Activated CD4-positive, CD25-positive, alpha-beta regulatory T cell treated with anti-CD3 and anti-CD28 coated beads, Interleukin-2, amount 50 U/mL, for 24 hours (primary cell): ENCODE measurements around the gene SCFD1.
"Not testable (repeated sequence)": the region's sequence is repeated elsewhere in the genome, so short reads cannot be mapped to it uniquely, and the experiment has no call there.

Source experiments
- ATAC-seq, 2 donors: fragments of 150-1000 bp; cut with Tn5 transposase; one replicate each; pipeline ENCODE4 v1.10.0; 2021; ENCODE audit warnings: mild to moderate bottlenecking in 1 of 2, moderate library complexity in 1 of 2

Gene SCFD1

DNA sequence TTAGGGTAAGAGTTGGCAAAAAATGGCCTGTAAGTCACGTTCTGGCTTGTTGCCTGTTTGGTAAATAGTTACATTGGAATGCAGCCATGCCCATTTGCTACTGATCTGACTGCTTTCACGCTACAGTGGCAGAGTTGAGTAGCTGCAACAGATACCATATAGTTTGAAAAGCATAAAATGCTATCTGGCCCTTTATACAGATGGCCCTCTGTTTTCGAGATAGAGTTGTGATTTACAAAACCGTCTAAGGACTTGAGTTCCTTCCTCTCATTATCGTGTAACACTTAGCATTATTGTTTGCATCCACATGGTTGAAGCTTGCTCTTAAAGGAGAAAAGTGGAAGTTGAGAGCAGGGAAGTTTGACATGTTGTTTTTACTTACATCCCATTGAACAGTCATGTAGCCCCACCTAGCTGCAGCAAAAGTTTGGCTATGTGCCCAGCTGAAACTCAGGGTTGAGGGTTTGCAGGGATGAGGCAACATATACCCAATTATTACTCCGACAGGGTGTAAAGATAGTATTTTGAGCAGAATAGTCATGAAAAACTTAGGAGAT is 11.3 kb upstream of the SCFD1 start:
- no peak for ATAC-seq

DNA sequence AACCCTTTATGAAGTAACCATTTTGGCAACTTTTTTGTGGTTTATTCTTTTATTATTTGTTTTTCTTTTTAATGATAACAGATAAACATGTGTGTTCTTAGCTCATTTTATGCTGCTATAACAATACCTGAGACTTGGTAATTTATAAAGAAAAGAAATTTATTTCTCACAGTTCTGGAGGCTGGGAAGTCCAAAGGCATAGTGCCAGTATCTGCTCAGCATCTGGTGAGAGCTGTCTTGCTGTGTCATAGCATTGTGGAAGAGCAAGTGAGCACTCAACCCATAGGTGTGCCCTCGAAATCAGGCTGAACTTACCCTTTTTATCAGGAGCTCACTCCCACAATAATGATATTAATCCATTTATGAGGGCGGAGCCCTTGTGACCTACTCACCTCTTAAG is 8.0 kb upstream of the SCFD1 start:
- ATAC-seq = no peak

DNA sequence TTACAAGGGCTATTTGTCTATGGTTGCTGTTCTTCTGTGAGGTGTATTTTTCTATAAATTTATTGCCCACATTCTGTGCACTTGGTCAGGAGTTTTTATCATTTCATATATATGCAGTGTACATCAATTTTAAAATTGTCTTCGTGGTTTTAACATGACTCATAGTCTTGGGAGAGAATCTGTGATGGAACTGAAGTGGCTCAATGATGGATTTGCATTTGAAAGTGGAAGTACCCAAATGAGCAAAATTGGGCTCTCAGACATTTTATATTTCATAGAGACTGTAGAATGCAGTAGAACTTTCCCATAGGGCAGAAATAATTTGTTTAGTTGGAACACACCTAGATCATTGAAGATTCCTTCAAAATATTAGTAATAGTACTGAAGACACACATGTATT is 1.9 kb upstream of the SCFD1 start:
- ATAC-seq = peak; percentile 30 to 34

DNA sequence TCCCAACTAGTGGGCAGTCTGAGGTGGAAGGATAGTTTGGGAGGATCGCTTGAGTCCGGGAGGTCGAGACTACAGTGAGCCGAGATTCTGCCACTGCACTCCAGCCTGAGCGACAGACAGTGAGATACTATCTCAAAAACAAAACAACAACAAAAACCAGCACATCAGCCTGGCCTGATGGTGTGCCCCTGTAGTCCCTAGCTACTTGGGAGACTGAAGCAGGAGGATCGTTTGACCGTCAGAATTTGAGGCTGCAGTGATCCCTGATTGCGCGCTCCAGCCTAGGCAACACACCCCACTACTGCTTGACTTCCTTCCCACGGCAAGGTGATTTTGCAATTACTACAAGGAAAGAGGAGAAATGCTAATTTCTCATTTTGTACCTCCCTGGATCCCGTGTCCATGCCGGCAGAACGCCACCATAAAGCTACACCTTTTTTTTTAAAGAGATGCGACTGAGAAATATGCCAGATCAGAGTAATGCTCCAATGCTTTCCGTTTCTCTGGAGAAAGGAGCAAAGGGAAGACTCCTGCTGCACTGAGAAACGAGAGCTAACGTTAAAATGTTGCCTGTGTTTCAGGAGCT is 672 bp upstream of the SCFD1 start:
- ATAC-seq = peak in 1 of 2 donors; percentile 6

DNA sequence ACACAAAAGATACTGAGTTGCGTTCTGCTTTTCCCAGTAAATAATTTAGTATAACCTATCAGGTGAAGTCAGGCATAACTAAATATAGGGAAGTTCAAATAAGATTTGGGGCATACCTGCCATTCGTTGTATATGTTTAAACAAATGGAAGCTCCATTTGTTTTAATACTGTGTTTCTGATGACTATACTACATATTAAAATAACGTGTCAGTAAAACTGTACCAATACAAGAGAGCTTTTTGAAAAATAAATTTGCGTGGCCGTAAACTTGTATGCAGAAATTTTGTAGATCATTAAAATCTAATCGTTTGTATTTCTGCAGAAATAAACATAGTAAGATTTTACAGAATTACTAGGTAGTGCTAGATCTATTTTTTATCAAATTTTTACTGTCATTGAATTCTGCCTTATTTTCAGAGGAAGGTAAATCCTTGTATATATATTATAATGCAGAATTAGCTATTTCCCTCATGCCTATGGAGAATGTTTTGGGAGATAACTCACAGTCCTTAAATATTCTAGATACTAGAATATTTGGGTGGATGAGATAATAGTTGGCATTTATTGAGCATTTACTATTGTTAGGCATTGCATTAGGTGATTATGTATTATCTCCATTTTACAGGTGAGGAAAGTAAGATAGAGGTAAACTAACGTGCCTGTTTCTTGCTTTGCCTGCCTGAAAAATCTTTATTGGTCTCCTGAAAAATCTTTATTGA is 1.5 kb downstream of the SCFD1 start:
- no peak for ATAC-seq

DNA sequence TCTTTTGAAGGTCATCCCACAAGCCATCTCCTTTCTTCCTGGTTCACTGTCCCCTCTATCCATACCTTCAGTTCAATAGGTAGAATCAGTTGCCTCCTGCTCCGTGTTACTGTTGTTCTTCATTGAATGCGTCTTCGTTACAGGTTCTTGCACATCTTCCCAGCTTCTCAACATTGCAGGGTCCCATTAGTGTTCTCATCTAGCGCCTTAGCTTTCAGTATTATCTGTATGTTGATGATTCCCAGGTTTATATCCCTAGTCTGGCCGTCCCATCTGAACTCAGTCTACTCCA is 2.0 kb downstream of the SCFD1 start:
- ATAC-seq = no peak

DNA sequence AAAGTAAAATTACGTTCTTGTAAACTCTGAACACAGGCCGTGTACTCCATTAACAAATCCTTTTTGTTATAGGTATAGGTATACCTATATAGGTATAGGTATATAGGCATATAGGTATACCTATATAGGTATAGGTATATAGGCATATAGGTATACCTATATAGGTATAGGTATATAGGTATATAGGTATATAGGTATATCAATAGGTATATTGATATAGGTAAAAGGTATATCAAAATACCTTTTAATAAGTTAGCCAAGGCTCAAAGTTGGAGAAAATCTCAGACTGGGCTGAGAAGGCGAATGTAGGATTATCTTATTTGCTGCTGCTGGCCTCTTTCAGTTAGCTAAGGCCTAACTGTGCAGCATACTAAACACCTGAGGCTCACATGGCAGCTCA is 3.4 kb downstream of the SCFD1 start:
- ATAC-seq = no peak

DNA sequence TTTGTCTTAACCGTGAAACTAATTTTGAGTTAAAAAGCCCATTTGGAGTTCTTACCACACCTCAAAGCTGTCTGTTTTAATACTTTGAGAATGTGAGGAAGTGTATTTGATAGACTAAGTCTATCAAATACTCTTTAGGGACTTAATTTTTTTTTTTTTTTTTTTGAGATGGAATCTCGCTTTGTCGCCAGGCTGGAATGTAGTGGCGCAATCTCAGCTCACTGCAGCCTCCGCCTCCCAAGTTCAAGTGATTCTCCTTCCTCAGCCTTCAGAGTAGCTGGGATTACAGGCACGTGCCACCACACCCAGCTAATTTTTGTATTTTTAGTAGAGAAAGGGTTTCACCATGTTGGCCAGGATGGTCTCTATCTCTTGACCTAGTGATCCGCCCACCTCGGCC is 7.3 kb downstream of the SCFD1 start:
- not testable (repeated sequence) for ATAC-seq

DNA sequence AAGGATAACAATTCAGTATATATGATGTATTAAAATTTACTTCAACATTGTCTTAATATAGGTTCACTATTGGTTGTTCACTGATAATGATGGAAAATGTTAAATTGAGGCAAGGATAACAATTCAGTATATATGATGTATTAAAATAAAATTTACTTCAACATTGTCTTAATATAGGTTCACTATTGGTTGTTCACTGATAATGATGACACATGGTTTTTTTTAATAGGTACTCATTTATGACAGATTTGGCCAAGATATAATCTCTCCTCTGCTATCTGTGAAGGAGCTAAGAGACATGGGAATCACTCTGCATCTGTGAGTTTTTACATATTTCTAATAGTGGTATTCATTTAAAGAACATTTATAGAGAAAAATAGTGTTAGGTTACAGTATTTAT is 8.1 kb downstream of the SCFD1 start:
- ATAC-seq = no peak

DNA sequence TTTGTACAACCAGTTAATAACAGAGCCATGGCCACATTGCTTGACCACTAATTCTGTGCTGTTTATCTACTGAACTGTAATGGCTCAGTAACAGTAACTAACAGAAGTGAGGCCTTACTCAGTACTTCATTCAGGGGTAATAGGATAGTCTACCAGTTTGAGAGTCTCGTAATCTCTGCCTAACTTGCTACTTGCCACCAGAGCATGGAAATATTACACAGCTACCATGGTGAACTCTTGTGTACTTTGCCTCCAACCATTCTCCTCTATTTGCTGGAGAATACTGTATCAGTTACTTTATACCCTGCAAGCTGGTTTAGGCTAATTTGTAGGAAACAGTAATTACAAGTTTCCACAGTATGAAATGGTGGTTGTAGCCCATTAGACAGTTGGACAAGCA is 10.6 kb downstream of the SCFD1 start:
- ATAC-seq = no peak

DNA sequence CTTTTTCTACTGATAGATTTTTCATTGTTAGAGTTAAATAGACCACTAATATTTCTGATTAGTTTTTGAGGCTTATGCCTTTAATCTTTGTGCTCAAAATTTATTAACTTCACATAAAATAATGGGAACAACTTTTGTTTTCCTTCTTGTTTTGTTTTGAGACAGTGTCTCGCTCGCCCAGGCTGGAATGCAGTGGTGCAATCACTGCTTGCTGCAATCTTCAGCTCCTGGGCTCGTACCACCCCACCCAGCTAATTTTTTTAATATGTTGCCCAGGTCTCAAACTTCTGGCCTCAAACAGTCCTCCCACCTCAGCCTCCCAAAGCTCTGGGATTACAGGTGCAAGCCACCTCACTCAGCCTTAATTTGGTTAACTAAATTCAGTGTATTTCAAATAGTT is 16.8 kb downstream of the SCFD1 start:
- no peak for ATAC-seq

DNA sequence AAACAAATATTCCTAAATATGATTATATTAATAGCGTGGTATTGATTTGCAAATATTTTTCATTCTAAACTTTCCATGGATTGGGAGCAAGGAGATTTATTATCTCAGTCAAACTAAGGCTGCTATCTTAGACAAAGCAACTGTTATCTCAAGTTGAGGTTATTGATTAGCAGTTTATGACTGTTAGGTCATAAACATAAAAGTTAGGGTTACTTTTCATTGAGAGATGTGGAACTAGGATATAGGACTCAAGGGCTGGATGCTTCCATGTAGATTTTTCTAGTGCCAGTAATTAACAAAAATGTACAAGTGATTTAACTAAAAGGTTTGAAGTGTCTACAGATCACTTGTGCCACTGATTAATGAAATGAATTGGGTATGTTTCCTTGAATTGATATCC is 19.1 kb downstream of the SCFD1 start:
- ATAC-seq = no peak

DNA sequence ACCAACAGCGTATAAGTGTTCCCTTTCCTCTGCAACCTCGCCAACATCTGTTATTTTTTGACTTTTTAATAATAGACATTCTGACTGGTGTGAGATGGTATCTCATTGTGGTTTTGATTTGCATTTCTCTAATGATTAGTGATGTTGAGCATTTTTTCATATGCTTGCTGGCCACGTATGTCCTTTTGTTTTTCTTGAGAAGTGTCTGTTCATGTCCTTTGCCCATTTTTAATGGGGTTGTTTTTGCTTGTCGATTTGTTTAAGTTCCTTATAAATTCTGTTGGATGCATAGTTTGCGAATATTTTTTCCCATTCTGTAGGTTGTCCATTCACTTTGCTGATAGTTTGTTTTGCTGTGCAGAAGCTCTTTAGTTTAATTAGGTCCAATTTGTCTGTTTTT is 22.3 kb downstream of the SCFD1 start:
- ATAC-seq = not testable (repeated sequence)

DNA sequence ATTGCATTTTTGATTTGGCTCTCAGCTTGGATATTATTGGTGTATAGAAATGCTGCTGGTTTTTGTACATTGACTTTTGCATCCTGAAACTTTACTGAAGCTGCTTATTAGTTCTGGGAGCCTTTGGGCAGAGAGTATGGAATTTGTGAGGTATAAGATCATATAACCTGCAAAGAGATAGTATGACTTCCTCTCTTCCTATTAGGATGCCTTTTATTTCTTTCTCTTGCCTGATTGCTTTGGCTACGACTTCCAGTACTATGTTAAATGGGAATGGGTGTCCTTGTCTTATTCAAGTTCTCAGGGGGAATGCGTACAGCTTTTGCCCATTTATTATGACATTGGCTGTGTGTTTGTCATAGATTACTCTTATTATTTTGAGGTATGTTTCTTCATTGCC is 23.5 kb downstream of the SCFD1 start:
- no peak for ATAC-seq

DNA sequence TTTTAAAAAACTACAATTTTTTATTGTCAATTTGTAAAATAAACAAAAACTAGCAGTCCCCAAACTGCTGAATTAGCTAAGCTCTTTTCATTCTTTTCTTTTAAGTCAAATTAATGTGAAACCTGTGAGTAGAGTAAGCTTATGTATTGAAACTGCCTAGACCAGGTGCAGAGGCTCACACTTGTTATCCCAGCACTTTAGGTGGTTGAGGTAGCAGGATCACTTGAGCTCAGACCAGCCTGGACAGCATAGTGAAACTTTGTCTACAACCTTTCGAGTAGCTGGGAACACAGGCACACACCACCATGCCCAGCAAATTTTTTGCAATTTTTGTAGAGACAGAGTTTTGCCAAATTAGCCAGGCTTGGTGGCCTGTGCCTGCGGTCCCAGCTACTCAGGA is 26.4 kb downstream of the SCFD1 start:
- ATAC-seq = no peak

DNA sequence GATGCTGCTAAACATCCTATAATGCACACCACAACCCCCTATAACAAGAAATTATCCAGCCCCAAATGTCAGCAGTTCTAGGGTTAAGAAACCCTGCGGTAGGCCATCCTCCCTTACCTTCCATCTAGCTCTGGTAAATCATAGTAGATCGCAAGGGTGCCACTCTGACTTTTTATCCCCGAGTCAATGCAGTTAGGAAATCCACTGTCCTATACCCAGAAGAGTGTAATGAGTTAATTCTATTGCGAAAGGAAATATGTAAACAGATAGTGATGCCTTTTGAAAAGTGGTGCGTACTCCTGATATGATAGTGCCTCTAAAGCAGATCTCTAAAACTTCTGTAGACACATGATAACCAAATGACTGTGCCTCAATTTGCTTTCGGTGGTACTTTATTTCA is 29.8 kb downstream of the SCFD1 start:
- ATAC-seq = no peak

DNA sequence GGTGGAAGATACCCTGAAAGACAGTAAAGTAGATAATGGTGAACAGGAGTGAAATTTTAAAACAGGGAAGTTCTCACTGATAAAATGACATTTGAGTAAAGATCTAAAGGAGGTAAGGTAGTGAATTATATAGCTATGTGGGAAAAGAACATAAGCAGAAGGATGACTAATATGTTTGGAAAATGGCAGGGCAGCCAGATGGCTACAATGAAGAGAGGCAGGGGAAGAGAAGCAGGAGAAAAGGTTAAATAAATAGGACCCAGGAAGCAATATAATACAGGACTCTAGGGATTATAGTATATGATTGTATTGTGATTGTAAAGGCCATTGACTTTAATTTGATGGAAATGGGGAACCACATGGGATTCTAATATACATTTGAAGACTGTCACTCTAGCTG is 33.0 kb downstream of the SCFD1 start:
- ATAC-seq = no peak

DNA sequence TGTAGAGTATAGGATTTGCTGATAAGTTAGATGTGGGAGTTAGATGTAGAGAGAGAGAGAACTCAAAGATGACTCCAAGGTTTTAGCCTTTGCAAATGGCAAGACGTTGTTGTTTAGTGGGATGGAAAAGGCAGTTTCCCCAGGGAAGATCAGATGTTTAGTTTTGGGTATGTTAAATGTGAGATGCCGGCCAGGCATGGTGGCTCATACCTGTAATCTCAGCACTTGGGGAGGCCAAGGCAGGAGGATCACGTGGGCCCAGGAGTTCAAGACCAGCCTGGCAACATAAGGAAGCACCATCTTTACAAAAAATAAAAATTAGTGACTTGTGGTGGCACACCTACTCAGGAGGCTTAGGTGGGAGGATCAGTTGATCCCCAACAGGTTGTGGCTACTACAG is 33.5 kb downstream of the SCFD1 start:
- ATAC-seq = no peak

DNA sequence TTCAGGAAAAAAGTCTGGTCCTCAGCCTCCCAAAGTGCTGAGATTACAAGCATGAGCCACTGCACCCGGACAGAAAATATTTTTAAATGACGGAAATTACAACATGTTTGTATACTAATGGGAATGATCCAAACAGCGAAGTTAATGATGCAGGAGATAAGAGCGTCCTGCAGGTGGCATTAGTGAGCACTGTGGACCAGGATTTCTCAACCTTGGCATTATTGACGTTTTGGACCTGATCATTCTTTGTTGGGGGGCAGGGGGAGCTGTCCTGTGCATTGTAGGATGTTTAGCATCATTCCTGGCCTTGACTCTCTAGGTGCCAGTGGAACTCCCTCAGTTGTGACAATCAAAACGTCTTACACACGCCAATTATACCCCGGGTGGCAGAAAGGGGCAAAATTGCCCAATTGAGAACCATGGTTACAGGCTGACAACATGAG is 34.1 kb downstream of the SCFD1 start:
- no peak for ATAC-seq

DNA sequence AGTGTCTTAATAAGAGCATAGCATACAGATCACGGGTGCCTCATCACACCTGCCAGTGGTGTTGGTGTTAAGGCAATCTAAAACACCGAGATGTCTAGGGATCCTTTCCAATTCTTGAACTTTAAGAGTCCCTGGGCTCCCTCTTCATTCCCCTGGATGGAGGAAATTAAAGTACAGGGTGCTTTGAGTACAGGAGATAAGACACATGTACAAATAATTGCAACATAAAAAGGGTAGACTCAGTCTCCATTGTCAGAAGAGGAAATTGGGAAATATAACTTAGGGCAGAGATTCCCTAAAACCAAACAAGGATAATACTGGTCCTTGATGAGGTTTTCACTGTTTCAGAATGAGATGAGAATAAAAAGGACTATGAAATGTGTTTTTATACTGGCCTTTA is 34.9 kb downstream of the SCFD1 start:
- no peak for ATAC-seq

DNA sequence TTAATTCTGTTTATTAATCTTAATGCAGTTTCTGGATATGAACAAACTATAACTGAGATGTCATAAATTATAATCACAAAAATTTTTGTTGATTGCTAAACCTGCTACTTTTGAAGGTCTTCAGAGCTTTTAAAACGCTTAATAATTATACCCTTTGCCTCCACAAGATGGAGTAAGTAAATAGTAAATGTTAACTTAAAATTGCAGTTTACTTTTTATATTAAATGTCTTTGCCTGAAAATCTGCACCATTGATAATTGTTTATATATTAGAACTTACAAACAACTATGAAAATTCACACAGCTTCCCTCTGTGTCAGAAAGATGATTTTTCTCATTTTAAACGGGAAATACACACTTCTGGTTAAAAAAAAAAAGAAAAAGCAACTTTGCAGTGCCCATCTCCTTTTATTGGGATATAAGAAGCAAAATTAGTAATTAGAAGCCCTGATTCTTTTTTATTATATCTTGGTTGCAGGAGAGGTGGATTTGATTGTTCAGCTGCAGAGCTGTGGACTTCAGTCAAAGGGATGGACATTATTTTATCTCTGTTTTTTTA is 35.6 kb downstream of the SCFD1 start:
- no peak for ATAC-seq

DNA sequence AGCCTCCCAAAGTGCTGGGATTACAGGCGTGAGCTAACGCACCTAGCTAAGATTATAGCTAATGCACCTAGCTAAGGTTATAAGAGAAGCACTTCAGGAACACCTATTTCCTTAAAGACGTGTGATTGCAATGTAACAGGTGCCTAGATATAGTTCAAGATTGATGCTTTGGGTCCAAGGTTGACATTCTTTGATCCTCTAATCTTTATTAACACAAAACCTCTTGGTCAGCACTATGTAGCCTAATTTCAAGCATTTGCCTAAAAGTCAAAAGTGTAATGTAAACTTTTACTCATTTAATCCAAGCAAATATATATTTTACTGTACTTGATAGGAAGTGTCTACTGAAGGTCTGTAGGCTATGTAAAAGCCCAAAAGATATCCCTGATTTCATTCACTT is 36.5 kb downstream of the SCFD1 start:
- no peak for ATAC-seq

DNA sequence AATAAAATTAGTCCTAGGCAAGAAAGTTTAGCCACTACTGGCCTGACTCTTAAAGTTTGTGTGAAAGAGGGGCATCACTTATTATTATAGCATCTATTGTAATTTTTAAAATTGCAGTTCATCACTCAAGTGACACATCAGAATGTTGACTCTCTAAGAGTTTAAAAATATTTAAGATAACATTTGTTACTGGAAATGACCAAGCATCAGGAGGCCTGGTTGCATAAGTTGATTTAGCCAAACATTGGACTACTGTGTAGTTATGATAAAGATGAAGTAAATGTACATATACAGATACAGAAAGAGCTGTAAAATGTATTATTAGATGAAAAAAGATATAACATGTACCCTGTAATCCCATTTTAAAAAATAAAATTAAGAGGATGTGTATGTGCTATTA is 47.5 kb downstream of the SCFD1 start:
- no peak for ATAC-seq

DNA sequence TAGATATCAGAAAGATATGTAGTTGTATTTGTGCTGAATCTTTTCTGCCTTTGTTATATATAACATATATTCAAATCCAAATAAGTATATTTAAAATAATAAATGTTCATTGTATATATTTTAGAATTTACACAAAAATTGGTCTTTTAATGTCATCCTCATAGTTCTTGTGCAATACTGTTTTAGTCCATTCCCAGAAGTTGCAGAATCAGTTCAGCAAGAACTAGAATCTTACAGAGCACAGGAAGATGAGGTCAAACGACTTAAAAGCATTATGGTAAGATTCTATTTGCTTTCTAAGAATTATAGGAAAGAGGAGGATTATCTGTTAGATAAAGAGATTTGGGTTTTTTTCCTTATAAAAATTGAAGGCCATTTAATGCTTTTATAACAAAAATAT is 51.0 kb downstream of the SCFD1 start:
- ATAC-seq = no peak
